IPS-18c (cell line): Measurements from ENCODE around the gene MEI4.

ENCODE experiments used
- H3K4me3 ChIP-seq: 2 replicates; pipeline ENCODE4 v1.7.0; 2013; ENCODE audit warnings: low read depth, mild to moderate bottlenecking, low read length, moderate library complexity; ENCODE audit not compliant: insufficient read depth
- H3K9me3 ChIP-seq: one replicate; pipeline ENCODE4 v1.6.1; 2013; ENCODE audit warnings: mild to moderate bottlenecking, low read length, moderate library complexity; ENCODE audit not compliant: control insufficient read depth, insufficient read depth

MEI4 gene

GRCh38 chr6:77844822-77845221 is 192.0 kb downstream of the MEI4 start:
- no peaks in the 10 kb centered on the region for H3K9me3 ChIP-seq
- H3K4me3 ChIP-seq, result no peak overlapping the region

- Histone ChIP-seq H3K4me3 (no peak overlapping the region), H3K9me3 (no peaks in the 10 kb centered on the region)
Measured at GRCh38 chr6:77853401-77853800, 200.6 kb downstream of the MEI4 start.

GRCh38 chr6:77856391-77856790 is 203.6 kb downstream of the MEI4 start:
- Histone ChIP-seq H3K4me3 (no peak overlapping the region), H3K9me3 (no peaks in the 10 kb centered on the region)

- Histone ChIP-seq H3K4me3 (no peak overlapping the region), H3K9me3 (peaks cover 4% of the 10 kb centered on the region)
Measured at GRCh38 chr6:77857421-77857820, 204.6 kb downstream of the MEI4 start.

- Histone ChIP-seq H3K4me3 (no peak overlapping the region), H3K9me3 (peaks cover 2% of the 10 kb centered on the region)
Measured at GRCh38 chr6:77876300-77876699, 223.5 kb downstream of the MEI4 start.

- Histone ChIP-seq H3K9me3 (peaks cover 2% of the 10 kb centered on the region), H3K4me3 (no peak overlapping the region)
Measured at GRCh38 chr6:77879527-77879926, 226.7 kb downstream of the MEI4 start.

GRCh38 chr6:77880501-77880900 is 227.7 kb downstream of the MEI4 start:
- peaks cover 2% of the 10 kb centered on the region for H3K9me3 ChIP-seq
- no peak overlapping the region for H3K4me3 ChIP-seq

- Histone ChIP-seq H3K9me3 (no peaks in the 10 kb centered on the region), H3K4me3 (no peak overlapping the region)
Measured at GRCh38 chr6:77883851-77884250, 231.0 kb downstream of the MEI4 start.

GRCh38 chr6:77893391-77893790 is 240.6 kb downstream of the MEI4 start:
- Histone ChIP-seq H3K9me3 (no peaks in the 10 kb centered on the region), H3K4me3 (no peak overlapping the region)

- Histone ChIP-seq H3K4me3 (no peak overlapping the region), H3K9me3 (no peaks in the 10 kb centered on the region)
Measured at GRCh38 chr6:77906070-77906469, 253.2 kb downstream of the MEI4 start.

GRCh38 chr6:77910826-77911225 is 258.0 kb downstream of the MEI4 start:
- Histone ChIP-seq H3K4me3 (no peak overlapping the region), H3K9me3 (no peaks in the 10 kb centered on the region)

- H3K4me3 ChIP-seq, result no peak overlapping the region
- H3K9me3 ChIP-seq, result no peaks in the 10 kb centered on the region
Measured at GRCh38 chr6:77926198-77926751, 273.4 kb downstream of the MEI4 start.

- Histone ChIP-seq H3K4me3 (no peak overlapping the region), H3K9me3 (no peaks in the 10 kb centered on the region)
Measured at GRCh38 chr6:77930382-77930781, 277.5 kb downstream of the MEI4 start.

- no peaks in the 10 kb centered on the region for H3K9me3 ChIP-seq
- H3K4me3 ChIP-seq, result no peak overlapping the region
Measured at GRCh38 chr6:77930952-77931351, 278.1 kb downstream of the MEI4 start.

GRCh38 chr6:77962070-77962469 is 309.2 kb downstream of the MEI4 start:
- Histone ChIP-seq H3K4me3 (no peak overlapping the region), H3K9me3 (peaks cover 2% of the 10 kb centered on the region)

- H3K4me3 ChIP-seq, result no peak overlapping the region
- H3K9me3 ChIP-seq, result peaks cover 2% of the 10 kb centered on the region
Measured at GRCh38 chr6:77965449-77965848, 312.6 kb downstream of the MEI4 start.

GRCh38 chr6:77972334-77972733 is 319.5 kb downstream of the MEI4 start:
- Histone ChIP-seq H3K9me3 (no peaks in the 10 kb centered on the region), H3K4me3 (no peak overlapping the region)
